GM12891 (cell line): Measurements from ENCODE around the gene MTTP.

Experiments used
- DNase-seq: peaks from one replicate; pipeline ENCODE4 v3.0.0; 2011; ENCODE audit warnings: low spot score; ENCODE audit not compliant: insufficient read length
- FAIRE-seq: peaks from 2 replicates; lab custom pipeline; 2011; peaks lifted over from hg19 to GRCh38; lab: Jason Lieb, UNC
- PAX5 ChIP-seq: IDR thresholded peaks from 2 replicates; pipeline ENCODE4 v1.6.1; 2011; ENCODE audit warnings: low read length, moderate library complexity, mild to moderate bottlenecking; ENCODE audit not compliant: insufficient read depth, severe bottlenecking
- POLR2A ChIP-seq: IDR thresholded peaks from 2 replicates; pipeline ENCODE4 v1.6.1; 2011; ENCODE audit warnings: low read depth, low read length, control low read depth
- POLR2AphosphoS5 ChIP-seq: IDR thresholded peaks from 2 replicates; pipeline ENCODE4 v1.6.1; 2011; ENCODE audit warnings: low read depth, low read length, control low read depth
- POU2F2 ChIP-seq: IDR thresholded peaks from 2 replicates; pipeline ENCODE4 v1.6.1; 2011; ENCODE audit warnings: low read depth, mild to moderate bottlenecking, control low read depth, low read length, moderate library complexity
- SPI1 ChIP-seq: IDR thresholded peaks from 2 replicates; pipeline ENCODE4 v1.6.1; 2011; ENCODE audit warnings: low read depth, low read length, control low read depth
- TAF1 ChIP-seq: IDR thresholded peaks from 2 replicates; pipeline ENCODE4 v1.6.1; 2011; ENCODE audit warnings: low read depth, low read length, control low read depth

The MTTP gene

DNA sequence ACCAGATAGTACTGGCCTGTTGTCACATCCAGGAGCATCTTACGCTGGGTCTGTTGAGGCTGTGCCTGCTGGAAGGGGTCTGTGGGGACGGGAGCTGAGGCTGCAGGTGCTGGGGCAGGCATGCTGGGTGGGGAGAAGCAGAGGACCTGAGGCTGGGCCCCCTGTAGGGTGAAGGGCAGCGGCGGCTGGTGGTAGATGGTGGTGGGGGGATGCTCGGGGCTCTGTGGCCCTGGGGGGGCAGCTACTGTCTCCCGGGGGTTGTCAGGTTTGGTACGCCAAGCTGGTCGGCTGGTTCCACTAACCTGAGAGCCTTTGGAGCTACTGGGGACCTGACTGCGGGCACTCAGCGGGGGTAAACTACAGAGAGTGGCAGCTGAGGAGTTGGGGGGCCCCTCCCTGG, 75.2 kb downstream of the MTTP start:
- FAIRE-seq (no peak), DNase-seq (no peak)
- TF ChIP-seq POLR2AphosphoS5, result no peak
- no peak for TF ChIP-seq POU2F2
- no peak for TF ChIP-seq POLR2A
- no peak for TF ChIP-seq PAX5
- no peak for TF ChIP-seq TAF1
- no peak for TF ChIP-seq SPI1

DNA sequence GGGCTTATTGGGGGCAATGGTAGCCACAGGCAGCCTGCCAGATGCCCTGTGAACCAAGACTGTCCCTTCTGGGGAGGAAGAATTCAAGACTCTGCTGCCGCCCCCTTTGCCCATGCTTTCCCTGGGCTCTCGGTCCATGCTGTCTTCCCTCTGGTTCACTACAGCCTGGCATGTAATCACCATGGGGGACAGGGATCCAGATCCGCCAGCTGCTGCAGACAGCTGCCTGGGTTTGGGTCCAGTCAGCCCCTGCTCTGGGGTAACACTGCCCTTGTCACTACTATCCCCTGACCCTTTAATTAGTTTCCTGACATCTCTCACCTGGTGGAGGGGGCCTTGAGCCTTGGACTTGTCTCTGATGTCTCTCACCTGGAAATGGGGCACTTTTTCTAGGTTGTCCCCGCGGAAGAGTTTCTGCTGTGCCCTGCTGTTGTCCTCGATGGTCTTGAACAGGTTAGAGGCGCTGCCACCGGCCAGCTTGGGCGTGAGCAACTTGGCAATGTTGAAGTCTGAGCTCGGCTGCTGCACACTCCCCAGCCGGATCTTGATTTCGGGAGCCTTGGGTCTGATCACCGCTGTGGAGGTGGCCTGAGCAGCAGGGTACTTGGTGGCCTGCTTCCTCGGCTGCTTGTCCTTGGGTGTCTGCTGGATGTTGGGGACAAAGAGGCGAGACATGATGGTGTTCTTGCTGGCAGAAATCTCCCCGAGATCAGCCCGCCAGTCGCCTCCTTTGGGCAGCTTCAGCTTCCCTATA, 76.6 kb downstream of the MTTP start:
- DNase-seq, result no peak
- no peak for FAIRE-seq

DNA sequence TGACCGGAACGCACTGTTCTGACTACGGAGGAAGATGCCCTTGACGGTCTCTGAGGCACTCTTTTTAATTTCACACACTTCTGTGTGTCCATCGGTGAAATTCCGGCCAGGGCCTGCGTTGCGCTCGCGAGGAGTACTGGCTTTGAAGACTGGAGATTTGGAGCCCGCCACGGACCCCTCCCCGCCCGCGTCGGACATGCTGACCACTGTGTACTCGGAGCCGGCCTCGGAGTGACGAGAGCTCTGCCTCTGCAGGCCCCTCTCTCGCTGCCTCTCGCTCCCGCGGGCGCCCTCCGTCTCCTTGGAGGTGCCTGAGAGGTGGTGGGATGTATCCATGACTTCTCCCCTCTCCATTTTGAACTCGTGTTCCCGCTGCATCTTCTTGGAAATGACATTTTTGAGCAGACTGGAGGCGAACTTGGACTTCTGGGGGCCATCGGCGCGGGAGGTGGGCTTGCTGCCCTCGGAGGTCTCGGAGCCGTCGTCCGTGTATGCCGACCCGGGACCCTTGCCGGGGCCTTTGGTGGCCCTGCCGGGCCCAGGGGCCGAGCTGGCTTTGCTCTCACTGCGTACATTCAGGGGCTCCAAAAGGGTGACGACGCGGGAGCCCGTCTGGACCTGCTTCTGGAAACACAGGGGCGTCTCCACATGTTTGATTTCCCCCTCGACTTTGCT, 77.3 kb downstream of the MTTP start:
- FAIRE-seq (no peak), DNase-seq (no peak)
- TF ChIP-seq PAX5, result no peak
- no peak for TF ChIP-seq POLR2AphosphoS5

More for the DNA sequence above, 76.6 kb downstream of the MTTP start:
- TF ChIP-seq POU2F2 (no peak), TAF1 (no peak), SPI1 (no peak), PAX5 (no peak), POLR2A (no peak), POLR2AphosphoS5 (no peak)

DNA sequence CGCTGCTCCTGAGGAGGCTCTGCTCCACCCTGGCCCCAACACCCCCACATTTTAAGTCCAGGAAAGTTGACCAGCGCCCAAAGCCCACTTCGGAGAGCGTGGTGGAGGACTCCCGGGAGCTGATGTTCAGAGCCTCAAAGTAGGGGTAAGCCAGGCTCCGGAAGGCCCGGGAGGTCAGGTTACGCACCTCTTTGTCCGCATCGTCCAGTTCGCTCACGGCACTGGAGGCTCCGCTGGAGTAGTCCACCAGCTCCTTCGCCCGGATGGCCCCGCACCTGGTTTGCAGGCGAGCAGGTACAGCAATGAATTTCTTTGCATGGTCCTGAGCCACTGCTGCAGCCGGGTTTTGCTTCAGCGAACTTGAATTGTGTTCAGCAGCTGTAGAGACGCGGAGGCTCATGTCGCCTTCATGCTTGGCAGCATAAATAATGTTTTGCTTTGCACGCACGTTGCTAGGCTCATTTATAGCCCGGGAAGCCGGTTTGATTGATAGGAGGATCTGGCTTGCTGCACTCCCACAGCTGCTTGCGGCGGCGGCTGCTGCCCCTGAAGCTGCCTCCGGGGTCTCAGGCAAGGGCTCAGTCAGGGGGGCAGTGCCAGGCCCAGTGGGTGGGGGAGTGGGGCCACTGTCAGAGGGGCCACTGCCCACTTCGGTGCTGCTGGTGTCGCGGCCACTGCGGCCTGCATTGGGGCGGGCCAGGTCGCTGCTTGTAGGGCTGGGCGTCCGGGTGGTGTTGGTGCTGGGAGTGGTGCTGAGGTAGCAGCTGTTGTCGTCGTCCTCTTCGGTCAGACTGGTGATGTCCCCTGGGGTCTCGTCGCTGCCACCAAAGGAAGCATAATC, 78.2 kb downstream of the MTTP start:
- FAIRE-seq (no peak), DNase-seq (no peak)
- no peak for TF ChIP-seq SPI1
- no peak for TF ChIP-seq POLR2A
- TF ChIP-seq TAF1, result no peak
- TF ChIP-seq POU2F2, result no peak
- no peak for TF ChIP-seq POLR2AphosphoS5
- TF ChIP-seq PAX5, result no peak

DNA sequence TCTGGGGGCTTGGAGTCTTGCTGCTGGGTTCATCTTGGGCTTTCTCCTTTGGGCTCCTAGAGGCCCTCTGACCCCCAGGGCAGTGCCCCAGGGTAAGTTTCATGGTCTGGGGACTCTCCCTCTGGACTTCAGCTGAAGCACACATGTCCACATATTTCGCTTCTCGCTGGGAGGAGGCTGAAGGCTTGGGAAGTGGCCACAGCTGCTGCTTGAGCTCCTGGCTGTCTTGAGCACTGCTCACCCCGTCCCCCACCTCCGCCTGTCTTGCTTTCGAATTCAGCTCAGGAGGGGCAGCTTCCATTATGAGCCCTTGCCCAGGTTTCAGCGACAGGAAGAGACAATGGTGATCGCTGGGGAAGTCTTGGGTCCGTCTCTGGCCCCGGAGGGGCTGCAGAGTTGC, 79.3 kb downstream of the MTTP start:
- DNase-seq (no peak), FAIRE-seq (no peak)
- no peak for TF ChIP-seq SPI1
- TF ChIP-seq POLR2AphosphoS5, result no peak
- TF ChIP-seq POLR2A, result no peak
- no peak for TF ChIP-seq TAF1
- TF ChIP-seq POU2F2, result no peak
- TF ChIP-seq PAX5, result no peak

DNA sequence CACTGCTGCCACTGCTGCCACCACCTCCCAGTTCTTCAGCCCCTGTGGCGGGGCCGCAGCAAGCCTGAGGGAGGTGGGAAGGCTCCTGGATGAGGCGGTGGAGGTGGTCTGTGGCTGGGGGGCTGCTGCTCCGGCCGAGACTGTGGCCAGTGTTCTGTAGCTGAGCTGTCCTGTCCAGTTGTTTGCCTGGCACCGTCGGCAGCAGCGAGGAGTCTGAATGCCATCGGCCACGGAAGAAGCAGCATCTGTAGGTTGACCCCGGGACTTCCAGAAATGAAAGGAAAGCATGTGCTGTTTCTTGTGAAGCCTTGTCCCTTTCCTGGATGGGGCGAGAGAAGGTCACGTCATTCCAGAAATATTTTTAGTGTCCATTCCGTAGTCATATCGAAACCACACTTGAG, 79.7 kb downstream of the MTTP start:
- no peak for FAIRE-seq
- DNase-seq, result no peak
- no peak for TF ChIP-seq TAF1
- no peak for TF ChIP-seq POU2F2
- no peak for TF ChIP-seq SPI1
- TF ChIP-seq POLR2AphosphoS5, result no peak
- TF ChIP-seq POLR2A, result no peak
- TF ChIP-seq PAX5, result no peak

DNA sequence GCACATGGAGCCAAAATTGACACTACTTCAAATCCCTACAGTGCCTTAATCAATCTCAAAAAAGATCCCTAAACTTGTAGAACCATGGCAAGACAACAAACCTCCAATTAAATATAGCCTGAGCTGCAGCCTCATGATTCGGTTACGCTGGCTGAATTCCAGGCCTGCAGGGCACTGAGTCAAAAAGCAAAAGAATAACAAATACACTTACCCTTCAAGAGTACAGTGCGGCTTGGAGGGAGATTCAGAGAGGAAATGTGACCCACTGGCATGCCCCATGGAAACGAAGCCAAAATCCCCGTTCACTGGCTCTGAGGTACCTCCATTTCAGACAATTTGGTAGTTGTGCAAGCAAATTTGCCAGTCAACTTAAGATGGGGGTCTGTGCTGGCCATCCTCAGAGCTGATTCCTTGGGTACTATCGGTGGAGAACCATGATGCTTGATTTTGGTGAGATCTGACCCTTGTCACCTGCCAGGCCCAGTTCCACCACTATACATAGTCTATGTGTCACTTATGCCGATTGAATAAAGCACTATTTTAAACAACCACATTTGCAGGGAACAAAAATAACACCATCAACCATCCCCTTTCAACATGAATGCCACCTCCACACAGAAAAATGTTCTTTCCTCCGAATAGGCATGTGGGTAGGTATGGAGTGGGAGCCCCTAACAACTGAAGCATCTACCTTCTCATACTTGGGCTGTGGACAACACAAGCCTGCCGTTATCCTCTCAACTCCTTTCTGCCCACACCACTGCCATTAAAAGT, 80.9 kb downstream of the MTTP start:
- DNase-seq (no peak), FAIRE-seq (no peak)
- TF ChIP-seq SPI1, result no peak
- TF ChIP-seq TAF1, result no peak
- TF ChIP-seq POU2F2, result no peak
- no peak for TF ChIP-seq PAX5
- TF ChIP-seq POLR2AphosphoS5, result no peak
- TF ChIP-seq POLR2A, result no peak

DNA sequence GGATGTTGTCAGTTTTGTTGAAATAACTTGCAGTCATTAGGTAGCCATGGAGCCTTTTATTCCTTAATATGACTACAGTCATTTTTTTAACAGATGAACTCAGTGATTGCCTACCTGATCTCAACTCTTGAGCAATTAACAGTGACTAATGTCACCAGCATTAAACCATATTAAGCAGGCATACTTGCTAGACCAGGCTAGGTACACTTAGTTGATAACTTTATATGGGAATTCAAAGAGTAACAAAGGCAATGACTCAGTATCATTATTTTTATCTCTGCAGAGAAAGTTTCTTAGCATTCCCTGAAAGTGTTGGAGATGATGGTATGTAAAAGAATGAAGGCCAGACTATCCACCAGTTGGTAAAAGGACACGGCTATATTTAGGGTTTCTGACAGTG, 83.2 kb downstream of the MTTP start, which contains the start of gene C4orf54:
TSS of gene C4orf54 (minus strand) at position 31 of the 400 bp plus-strand sequence. CDS start 3,180 bp downstream, outside the sequence.
- DNase-seq, result no peak
- TF ChIP-seq PAX5 (no peak), TAF1 (no peak)
- FAIRE-seq, result no peak

DNA sequence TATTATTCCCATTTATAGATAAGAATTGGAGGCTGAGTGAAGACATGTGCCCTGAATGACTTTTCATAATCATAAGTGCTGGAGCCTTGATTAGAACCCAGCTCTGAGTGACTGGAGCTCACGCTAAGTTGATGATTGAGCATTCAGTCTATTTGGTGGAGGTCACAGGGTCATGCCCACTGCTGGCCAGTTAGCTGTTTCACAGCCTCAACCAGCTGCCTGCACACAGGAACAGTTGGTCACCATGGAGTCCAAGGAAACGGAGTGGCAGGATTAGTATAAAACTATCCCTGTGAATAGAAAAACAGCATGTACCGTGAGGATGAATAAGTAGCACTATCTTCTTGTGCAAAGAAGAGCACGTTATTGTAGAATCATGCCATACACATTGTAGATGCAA, 84.0 kb downstream of the MTTP start:
- FAIRE-seq (no peak), DNase-seq (no peak)
- no peak for TF ChIP-seq POLR2AphosphoS5
- TF ChIP-seq PAX5, result no peak
- TF ChIP-seq POU2F2, result no peak
